CD14-positive monocyte (primary cell): ENCODE data around the gene TTC19. TPM values are rescaled to one million over a fixed set of nuclear protein-coding genes. Genes with fewer than 3 reads are reported as not detected.
"Not testable (repeated sequence)": the region's sequence is repeated elsewhere in the genome, so short reads cannot be mapped to it uniquely, and the experiment has no call there.

ENCODE experiments used
- DNase-seq, 3 donors: peaks; one replicate each; pipeline ENCODE4 v3.0.0-alpha.2; 2011 to 2022
- H2AFZ ChIP-seq: 2 replicates; pipeline ENCODE4 v1.6.0; 2012; ENCODE audit warnings: mild to moderate bottlenecking, low read depth, low read length, inconsistent platforms; ENCODE audit not compliant: insufficient read depth, poor library complexity, severe bottlenecking
- H3K27ac ChIP-seq, 2 donors: 1 replicate in 1 of 2; 2 replicates in 1 of 2; pipeline ENCODE4 v1.5.1; 2012 to 2013; ENCODE audit warnings: low read length in 2 of 2, control low read depth in 1 of 2, inconsistent platforms in 1 of 2, low read depth in 1 of 2, mild to moderate bottlenecking in 1 of 2
- H3K27me3 ChIP-seq, 2 donors: one replicate each; pipeline versions ENCODE4 v1.6.0 to v1.6.1; 2011 to 2013; ENCODE audit warnings: low read length in 2 of 2; ENCODE audit not compliant: control insufficient read depth in 2 of 2, insufficient read depth in 2 of 2
- H3K36me3 ChIP-seq, 2 donors: replicated peaks in 1 of 2; 1 replicate in 1 of 2; 2 replicates in 1 of 2; pipeline versions ENCODE4 v1.5.1 to v1.6.1; 2012 to 2013; ENCODE audit warnings: low read length in 2 of 2, control low read depth in 1 of 2, inconsistent platforms in 1 of 2, mild to moderate bottlenecking in 1 of 2; ENCODE audit not compliant: insufficient read depth in 2 of 2, control insufficient read depth in 1 of 2
- H3K4me1 ChIP-seq, 2 donors: 1 replicate in 1 of 2; 2 replicates in 1 of 2; pipeline versions ENCODE4 v1.5.1 to v1.6.1; 2012 to 2013; ENCODE audit warnings: low read length in 2 of 2, control low read depth in 1 of 2, inconsistent platforms in 1 of 2, mild to moderate bottlenecking in 1 of 2, moderate library complexity in 1 of 2; ENCODE audit not compliant: insufficient read depth in 2 of 2, control insufficient read depth in 1 of 2
- H3K4me2 ChIP-seq: replicated peaks from 2 replicates; pipeline ENCODE3; 2012; ENCODE audit warnings: low read length, moderate library complexity, mild to moderate bottlenecking; ENCODE audit not compliant: poor library complexity, severe bottlenecking; ENCODE audit errors: extremely low read depth
- H3K4me3 ChIP-seq, 3 experiments: fragments of 200-600 bp in 1 of 3; sonication (generic) in 1 of 3; replicated peaks in 1 of 3; 1 replicate in 2 of 3; 2 replicates in 1 of 3; pipeline ENCODE4 v1.5.1; 2011 to 2013; ENCODE audit warnings: low read length in 3 of 3, mild to moderate bottlenecking in 3 of 3, control low read depth in 2 of 3, low read depth in 2 of 3, inconsistent platforms in 1 of 3, moderate library complexity in 1 of 3
- H3K79me2 ChIP-seq: 2 replicates; pipeline ENCODE4 v1.6.0; 2012; ENCODE audit warnings: mild to moderate bottlenecking, control low read depth, inconsistent platforms, low read length, moderate library complexity; ENCODE audit not compliant: insufficient read depth
- H3K9ac ChIP-seq: 2 replicates; pipeline ENCODE4 v1.6.0; 2017; ENCODE audit warnings: low read length, mild to moderate bottlenecking; ENCODE audit not compliant: insufficient read depth, poor library complexity, severe bottlenecking
- H3K9me3 ChIP-seq, 2 donors: replicated peaks in 1 of 2; 1 replicate in 1 of 2; 2 replicates in 1 of 2; pipeline versions ENCODE4 v1.5.1 to v1.6.1; 2012 to 2013; ENCODE audit warnings: low read length in 2 of 2, control low read depth in 1 of 2; ENCODE audit not compliant: control insufficient read depth in 1 of 2, insufficient read depth in 1 of 2
- H4K20me1 ChIP-seq: 2 replicates; pipeline ENCODE4 v1.6.0; 2012; ENCODE audit warnings: mild to moderate bottlenecking, low read length, control low read depth, moderate library complexity; ENCODE audit not compliant: insufficient read depth
- H3K27ac Mint-ChIP-seq, 7 donors: one replicate each; pipeline ENCODE4 v1.8.0; 2020; ENCODE audit warnings: mild to moderate bottlenecking in 7 of 7, mixed read lengths in 7 of 7, moderate library complexity in 6 of 7, inconsistent platforms in 2 of 7
- H3K27me3 Mint-ChIP-seq, 3 donors: one replicate each; pipeline ENCODE4 v1.8.0; 2021 to 2022; ENCODE audit warnings: low read depth in 3 of 3, mild to moderate bottlenecking in 3 of 3, mixed read lengths in 3 of 3, moderate library complexity in 3 of 3, inconsistent platforms in 1 of 3
- H3K36me3 Mint-ChIP-seq, 2 donors: one replicate each; pipeline ENCODE4 v1.8.0; 2020; ENCODE audit warnings: mixed read lengths in 2 of 2, inconsistent platforms in 1 of 2, mild to moderate bottlenecking in 1 of 2
- H3K4me1 Mint-ChIP-seq: one replicate; pipeline ENCODE4 v1.8.0; 2020; ENCODE audit warnings: mild to moderate bottlenecking, mixed read lengths
- H3K4me3 Mint-ChIP-seq, 2 donors: one replicate each; pipeline ENCODE4 v1.8.0; 2020; ENCODE audit warnings: mild to moderate bottlenecking in 2 of 2, mixed read lengths in 2 of 2, moderate library complexity in 1 of 2
- H3K9me3 Mint-ChIP-seq, 7 donors: one replicate each; pipeline ENCODE4 v1.8.0; 2020 to 2022; ENCODE audit warnings: mixed read lengths in 7 of 7, mild to moderate bottlenecking in 6 of 7, moderate library complexity in 6 of 7, inconsistent platforms in 2 of 7
- CTCF ChIP-seq: fragments of 200-600 bp; IDR thresholded peaks from one replicate; pipeline ENCODE4 v1.8.0; 2022; ENCODE audit warnings: antibody characterized with exemption, mild to moderate bottlenecking
- WGBS: methylation state at CpG from one replicate; pipeline ENCODE4 v1.1.5; 2013; ENCODE audit warnings: missing lambda C conversion rate; ENCODE audit not compliant: insufficient coverage; 5-methylcytosine and 5-hydroxymethylcytosine counted together
- intact Hi-C, 2 donors: fragments of 100-400 bp; cut with micrococcal nuclease; formaldehyde crosslinking; loops; one replicate each; pipeline versions ENCODE4 v1.15.0 to v1.15.1; 2023
- polyA plus RNA-seq, 3 donors: library from polyadenylated mRNA; depleted of rRNA in 1 of 3; unstranded in 2 of 3; stranded (reverse) in 1 of 3; fragments of 300-500 nt in 2 of 3; fragments of >200 nt in 1 of 3; fragmentation: Illumina TruSeq in 2 of 3; gene quantifications; 1 replicate in 2 of 3; 2 replicates in 1 of 3; pipeline ENCODE4 v1.2.3, GENCODE V29; 2012 to 2021

The TTC19 gene
- polyA plus RNA-seq, 3 donors: 7.6 to 22.2 (median 20.6) TPM

DNA sequence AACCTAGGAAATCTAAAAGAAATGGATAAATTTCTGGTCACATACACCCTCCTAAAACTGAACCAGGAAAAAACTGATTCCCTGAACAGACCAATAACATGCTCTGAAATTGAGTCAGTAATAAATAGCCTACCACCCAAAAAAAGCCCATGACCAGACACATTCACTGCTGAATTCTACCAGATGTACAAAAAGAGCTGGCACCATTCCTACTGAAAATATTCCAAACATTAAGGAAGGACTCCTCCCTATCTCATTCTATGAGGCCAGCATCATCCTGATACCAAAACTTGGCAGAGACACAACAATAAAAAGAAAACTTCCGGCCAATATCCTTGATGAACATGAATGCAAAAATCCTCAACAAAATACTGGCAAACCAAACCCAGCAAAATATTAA, 52.9 kb downstream of the TTC19 start:
- Mint-ChIP-seq H3K4me3 (no peak overlapping the region), H3K27me3 (no peaks in the 10 kb centered on the region), H3K27ac (no peak overlapping the region), H3K9me3 (peaks cover 0 to 2% (median 0%) of the 10 kb centered on the region in 7 donors), H3K4me1 (no peaks in the 10 kb centered on the region), H3K36me3 (peaks cover 66 to 96% of the 10 kb centered on the region in 2 donors)
- intact Hi-C loops: no loop called here
- H3K27ac ChIP-seq: no peak overlapping the region
- peaks cover 59 to 96% of the 10 kb centered on the region in 2 donors for H3K36me3 ChIP-seq
- no peak for DNase-seq
- H2AFZ ChIP-seq: no peak overlapping the region
- no peak overlapping the region for H3K4me3 ChIP-seq
- peaks cover 12% of the 10 kb centered on the region for H4K20me1 ChIP-seq
- no peaks in the 10 kb centered on the region for H3K27me3 ChIP-seq
- H3K79me2 ChIP-seq: no peaks in the 10 kb centered on the region
- no peak overlapping the region for H3K4me2 ChIP-seq
- H3K9ac ChIP-seq: no peak overlapping the region
- WGBS: 100% methylated on average over 1 of the region's 1 CpG
- no peak for TF ChIP-seq CTCF
- no peaks in the 10 kb centered on the region for H3K4me1 ChIP-seq
- H3K9me3 ChIP-seq: no peaks in the 10 kb centered on the region

GRCh38 chr17:16055139-16055538, 55.5 kb downstream of the TTC19 start:
- intact Hi-C loops, H2AFZ ChIP-seq, H3K9me3 Mint-ChIP-seq, H3K9me3 ChIP-seq, H3K4me2 ChIP-seq, H4K20me1 ChIP-seq, H3K4me1 ChIP-seq, H3K79me2 ChIP-seq, DNase-seq, H3K27me3 ChIP-seq, H3K4me1 Mint-ChIP-seq, H3K27ac ChIP-seq, H3K27ac Mint-ChIP-seq, H3K27me3 Mint-ChIP-seq, H3K4me3 ChIP-seq, H3K4me3 Mint-ChIP-seq, H3K9ac ChIP-seq: not testable (repeated sequence)
- H3K36me3 Mint-ChIP-seq: peaks cover 72 to 97% of the 10 kb centered on the region in 2 donors
- peaks cover 63 to 98% of the 10 kb centered on the region in 2 donors for H3K36me3 ChIP-seq
- WGBS: no CpG with 5 or more reads among the region's 4 CpGs
